ENCODE measurements around the gene MACROD2.

Gene MACROD2

GRCh38 chr20:14337400-14338171 lies 342.3 kb downstream of the MACROD2 start, which contains the start of gene FLRT3:
FLRT3 (minus strand) TSS chr20:14337612; CDS start chr20:14327506, 10,106 bp downstream.
- in situ Hi-C loops (cut with HindIII; ENCODE audit: low pct_unique_long_range_greater_than_20kb, low sequenced_read_pairs): no loop called here
- peak; percentile 58 to 92 for DNase-seq (ENCODE audit: low read depth in 1 of 2, low spot score in 1 of 2)
- TF ChIP-seq JUND (IDR thresholded peaks at IDR 0.05; ENCODE audit: low read depth): 0 out of 2 replicates have a peak, but pooled peaks have one; percentile 19

GRCh38 chr20:14341801-14342200 lies 346.5 kb downstream of the MACROD2 start:
- no peak for DNase-seq (ENCODE audit: low read depth in 1 of 2, low spot score in 1 of 2)
- in situ Hi-C loops (cut with HindIII; ENCODE audit: low pct_unique_long_range_greater_than_20kb, low sequenced_read_pairs): no loop called here
- no peak for TF ChIP-seq JUND (IDR thresholded peaks at IDR 0.05; ENCODE audit: low read depth)

- DNase-seq (ENCODE audit: low read depth in 1 of 2, low spot score in 1 of 2): no peak
- TF ChIP-seq JUND (IDR thresholded peaks at IDR 0.05; ENCODE audit: low read depth): no peak
- in situ Hi-C loops (cut with HindIII; ENCODE audit: low pct_unique_long_range_greater_than_20kb, low sequenced_read_pairs): no loop called here
These were observed 347.6 kb downstream of the MACROD2 start for GRCh38 chr20:14342918-14343317.

- DNase-seq (ENCODE audit: low read depth in 1 of 2, low spot score in 1 of 2): no peak
- no peak for TF ChIP-seq JUND (IDR thresholded peaks at IDR 0.05; ENCODE audit: low read depth)
- in situ Hi-C loops (cut with HindIII; ENCODE audit: low pct_unique_long_range_greater_than_20kb, low sequenced_read_pairs): no loop called here
These were observed 348.3 kb downstream of the MACROD2 start for GRCh38 chr20:14343491-14344065.

GRCh38 chr20:14344746-14345145 lies 349.4 kb downstream of the MACROD2 start:
- in situ Hi-C loops (cut with HindIII; ENCODE audit: low pct_unique_long_range_greater_than_20kb, low sequenced_read_pairs): no loop called here
- TF ChIP-seq JUND (IDR thresholded peaks at IDR 0.05; ENCODE audit: low read depth): no peak
- DNase-seq (ENCODE audit: low read depth in 1 of 2, low spot score in 1 of 2): no peak

GRCh38 chr20:14355791-14356190 lies 360.5 kb downstream of the MACROD2 start:
- in situ Hi-C loops (cut with HindIII; ENCODE audit: low pct_unique_long_range_greater_than_20kb, low sequenced_read_pairs): no loop called here
- DNase-seq (ENCODE audit: low read depth in 1 of 2, low spot score in 1 of 2): no peak
- TF ChIP-seq JUND (IDR thresholded peaks at IDR 0.05; ENCODE audit: low read depth): no peak

- TF ChIP-seq JUND (IDR thresholded peaks at IDR 0.05; ENCODE audit: low read depth): no peak
- in situ Hi-C loops (cut with HindIII; ENCODE audit: low pct_unique_long_range_greater_than_20kb, low sequenced_read_pairs): no loop called here
- no peak for DNase-seq (ENCODE audit: low read depth in 1 of 2, low spot score in 1 of 2)
These were observed 365.1 kb downstream of the MACROD2 start for GRCh38 chr20:14360416-14360815.

GRCh38 chr20:14361509-14362345 lies 366.4 kb downstream of the MACROD2 start:
- no peak for TF ChIP-seq JUND (IDR thresholded peaks at IDR 0.05; ENCODE audit: low read depth)
- no peak for DNase-seq (ENCODE audit: low read depth in 1 of 2, low spot score in 1 of 2)
- in situ Hi-C loops (cut with HindIII; ENCODE audit: low pct_unique_long_range_greater_than_20kb, low sequenced_read_pairs): no loop called here

GRCh38 chr20:14374196-14374595 lies 378.9 kb downstream of the MACROD2 start:
- in situ Hi-C loops (cut with HindIII; ENCODE audit: low pct_unique_long_range_greater_than_20kb, low sequenced_read_pairs): no loop called here
- no peak for DNase-seq (ENCODE audit: low read depth in 1 of 2, low spot score in 1 of 2)
- TF ChIP-seq JUND (IDR thresholded peaks at IDR 0.05; ENCODE audit: low read depth): no peak

- TF ChIP-seq JUND (IDR thresholded peaks at IDR 0.05; ENCODE audit: low read depth): no peak
- in situ Hi-C loops (cut with HindIII; ENCODE audit: low pct_unique_long_range_greater_than_20kb, low sequenced_read_pairs): no loop called here
- no peak for DNase-seq (ENCODE audit: low read depth in 1 of 2, low spot score in 1 of 2)
These were observed 380.2 kb downstream of the MACROD2 start for GRCh38 chr20:14375416-14375985.

- in situ Hi-C loops (cut with HindIII; ENCODE audit: low pct_unique_long_range_greater_than_20kb, low sequenced_read_pairs): no loop called here
- TF ChIP-seq JUND (IDR thresholded peaks at IDR 0.05; ENCODE audit: low read depth): no peak
- DNase-seq (ENCODE audit: low read depth in 1 of 2, low spot score in 1 of 2): no peak
These were observed 383.0 kb downstream of the MACROD2 start for GRCh38 chr20:14378326-14378725.

GRCh38 chr20:14383335-14383734 lies 388.0 kb downstream of the MACROD2 start:
- in situ Hi-C loops (cut with HindIII; ENCODE audit: low pct_unique_long_range_greater_than_20kb, low sequenced_read_pairs): no loop called here
- TF ChIP-seq JUND (IDR thresholded peaks at IDR 0.05; ENCODE audit: low read depth): no peak

More at GRCh38 chr20:14383335-14383734, 388.0 kb downstream of the MACROD2 start:
- no peak for DNase-seq (ENCODE audit: low read depth in 1 of 2, low spot score in 1 of 2)

Measured in T47D (cell line).